Body of pancreas (tissue), 4 donors: ENCODE results near the gene SLC39A1.

ENCODE experiments used
- POLR2A ChIP-seq, 3 donors: fragments of 450-650 bp; IDR thresholded peaks; one replicate each; pipeline ENCODE4 v1.6.1; 2016; ENCODE audit warnings: antibody characterized with exemption in 3 of 3, mild to moderate bottlenecking in 2 of 3
- TF ChIP-seq, protein P1 (sequence below), 7 experiments: fragments of 450-650 bp in 4 of 7; fragments of 200-600 bp in 3 of 7; sonication (generic) in 3 of 7; IDR thresholded peaks; one replicate each; pipeline ENCODE4 v1.5.1; 2016 to 2019; ENCODE audit warnings: antibody characterized with exemption in 7 of 7

DNA sequence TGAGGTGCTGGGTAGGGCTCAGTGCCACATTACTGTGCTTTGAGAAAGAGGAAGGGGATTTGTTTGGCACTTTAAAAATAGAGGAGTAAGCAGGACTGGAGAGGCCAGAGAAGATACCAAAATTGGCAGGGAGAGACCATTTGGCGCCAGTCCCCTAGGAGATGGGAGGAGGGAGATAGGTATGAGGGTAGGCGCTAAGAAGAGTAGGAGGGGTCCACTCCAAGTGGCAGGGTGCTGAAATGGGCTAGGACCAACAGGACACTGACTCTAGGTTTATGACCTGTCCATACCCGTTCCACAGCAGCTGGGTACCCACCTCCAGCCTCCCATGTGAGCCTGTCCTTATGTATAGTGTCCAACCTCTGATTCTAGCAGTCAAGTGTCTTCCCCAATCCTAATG is 3.9 kb downstream of the SLC39A1 start:
- TF ChIP-seq, protein P1, sequence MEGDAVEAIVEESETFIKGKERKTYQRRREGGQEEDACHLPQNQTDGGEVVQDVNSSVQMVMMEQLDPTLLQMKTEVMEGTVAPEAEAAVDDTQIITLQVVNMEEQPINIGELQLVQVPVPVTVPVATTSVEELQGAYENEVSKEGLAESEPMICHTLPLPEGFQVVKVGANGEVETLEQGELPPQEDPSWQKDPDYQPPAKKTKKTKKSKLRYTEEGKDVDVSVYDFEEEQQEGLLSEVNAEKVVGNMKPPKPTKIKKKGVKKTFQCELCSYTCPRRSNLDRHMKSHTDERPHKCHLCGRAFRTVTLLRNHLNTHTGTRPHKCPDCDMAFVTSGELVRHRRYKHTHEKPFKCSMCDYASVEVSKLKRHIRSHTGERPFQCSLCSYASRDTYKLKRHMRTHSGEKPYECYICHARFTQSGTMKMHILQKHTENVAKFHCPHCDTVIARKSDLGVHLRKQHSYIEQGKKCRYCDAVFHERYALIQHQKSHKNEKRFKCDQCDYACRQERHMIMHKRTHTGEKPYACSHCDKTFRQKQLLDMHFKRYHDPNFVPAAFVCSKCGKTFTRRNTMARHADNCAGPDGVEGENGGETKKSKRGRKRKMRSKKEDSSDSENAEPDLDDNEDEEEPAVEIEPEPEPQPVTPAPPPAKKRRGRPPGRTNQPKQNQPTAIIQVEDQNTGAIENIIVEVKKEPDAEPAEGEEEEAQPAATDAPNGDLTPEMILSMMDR (IDR thresholded peaks at IDR 0.05) = no peak
- TF ChIP-seq POLR2A (IDR thresholded peaks at IDR 0.05) = no peak
